Karpas-422 (cell line): ENCODE measurements around the gene DYSF. TPM values are rescaled to one million over a fixed set of nuclear protein-coding genes. Genes with fewer than 3 reads are reported as not detected.
"Not testable (repeated sequence)": the region's sequence is repeated elsewhere in the genome, so short reads cannot be mapped to it uniquely, and the experiment has no call there.

Experiments
- DNase-seq: peaks from one replicate; pipeline ENCODE4 v3.0.0-alpha.2; 2015
- H2AFZ ChIP-seq: fragments of 200-600 bp; sonication (generic); 2 replicates; pipeline ENCODE4 v1.6.1; 2014; ENCODE audit warnings: antibody characterized with exemption, low read length, mixed read lengths
- H3K27ac ChIP-seq: fragments of 200-600 bp; sonication (generic); 2 replicates; pipeline ENCODE4 v1.5.1; 2014; ENCODE audit warnings: mild to moderate bottlenecking, low read length, moderate library complexity
- H3K27me3 ChIP-seq: fragments of 200-600 bp; sonication (generic); 2 replicates; pipeline ENCODE4 v1.6.1; 2014; ENCODE audit warnings: low read length, mixed read lengths
- H3K36me3 ChIP-seq: fragments of 200-600 bp; sonication (generic); 2 replicates; pipeline ENCODE4 v1.6.1; 2014; ENCODE audit warnings: low read length, mixed read lengths; ENCODE audit not compliant: insufficient read depth
- H3K4me1 ChIP-seq: fragments of 200-600 bp; sonication (generic); 2 replicates; pipeline ENCODE4 v1.6.1; 2014; ENCODE audit warnings: mild to moderate bottlenecking, low read length, mixed read lengths
- H3K4me2 ChIP-seq: fragments of 200-600 bp; sonication (generic); 2 replicates; pipeline ENCODE4 v1.6.1; 2014; ENCODE audit warnings: low read length, low read depth, mild to moderate bottlenecking; ENCODE audit not compliant: poor library complexity, severe bottlenecking
- H3K4me3 ChIP-seq: fragments of 200-600 bp; sonication (generic); 2 replicates; pipeline ENCODE4 v1.5.1; 2014; ENCODE audit warnings: mild to moderate bottlenecking, antibody characterized with exemption, low read length, mixed read lengths
- H3K79me2 ChIP-seq: fragments of 200-600 bp; sonication (generic); 2 replicates; pipeline ENCODE4 v1.6.1; 2014; ENCODE audit warnings: mild to moderate bottlenecking, low read length, mixed read lengths
- H3K9ac ChIP-seq: fragments of 200-600 bp; sonication (generic); 2 replicates; pipeline ENCODE4 v1.6.0; 2014; ENCODE audit warnings: low read length
- H3K9me2 ChIP-seq: fragments of 200-600 bp; sonication (generic), shearing (Covaris generic); replicated peaks from 2 replicates; pipeline ENCODE4 v1.6.0; 2014; ENCODE audit warnings: mild to moderate bottlenecking, low read length, moderate library complexity; ENCODE audit not compliant: insufficient read depth
- H3K9me3 ChIP-seq: fragments of 300-700, 200-600 bp; sonication (generic); 2 replicates; pipeline ENCODE4 v1.6.1; 2014; ENCODE audit warnings: low read length, mixed read lengths
- H4K20me1 ChIP-seq: fragments of 200-600 bp; sonication (generic); 2 replicates; pipeline ENCODE4 v1.6.1; 2014; ENCODE audit warnings: mild to moderate bottlenecking, antibody characterized with exemption, low read length, low read depth; ENCODE audit not compliant: insufficient read depth
- total RNA-seq: library from RNA; depleted of rRNA; stranded (reverse); fragments of >200 nt; shearing (Covaris generic); gene quantifications from 2 replicates; pipeline ENCODE4 v1.2.3, GENCODE V29; 2014; ENCODE audit warnings: low replicate concordance

Gene DYSF
- total RNA-seq, 1 experiment from 2014 or later, result not detected

DNA sequence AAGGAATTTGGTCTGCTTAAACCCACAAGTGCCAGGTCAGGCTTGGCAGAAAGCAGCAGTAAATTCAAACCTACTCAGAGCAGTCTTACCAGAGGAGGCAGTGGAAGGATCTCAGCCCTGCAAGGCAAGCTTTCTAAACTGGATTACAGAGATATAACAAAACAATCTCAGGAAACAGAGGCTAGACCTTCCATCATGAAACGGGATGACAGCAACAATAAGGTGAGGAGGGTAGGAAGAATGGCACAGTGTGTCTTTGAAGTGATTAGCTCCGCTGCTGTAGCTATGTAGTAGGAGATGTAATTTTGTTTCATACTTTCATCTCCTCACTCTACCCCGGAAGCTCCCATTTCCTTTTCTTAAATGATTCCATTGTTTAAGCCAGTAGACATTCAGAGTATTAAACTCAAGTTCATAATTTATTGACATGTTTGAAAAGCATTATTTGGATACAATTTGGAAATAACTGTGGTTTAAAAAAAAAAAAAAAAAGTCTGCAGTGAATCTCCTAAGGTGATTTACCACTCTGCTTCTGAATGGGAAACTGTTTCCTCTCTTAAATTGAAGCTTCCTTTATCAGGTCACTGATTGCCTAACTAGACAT, 29.4 kb upstream of the DYSF start:
- DNase-seq, result no peak
- Histone ChIP-seq H3K79me2 (peaks cover 50% of the 10 kb centered on the region), H3K9me2 (no peaks in the 10 kb centered on the region), H3K27me3 (no peaks in the 10 kb centered on the region), H3K36me3 (peaks cover 68% of the 10 kb centered on the region), H4K20me1 (no peaks in the 10 kb centered on the region), H3K9me3 (no peaks in the 10 kb centered on the region), H3K9ac (no peak overlapping the region), H3K4me1 (no peaks in the 10 kb centered on the region), H2AFZ (no peak overlapping the region), H3K4me3 (no peak overlapping the region), H3K4me2 (no peak overlapping the region), H3K27ac (no peak overlapping the region)

DNA sequence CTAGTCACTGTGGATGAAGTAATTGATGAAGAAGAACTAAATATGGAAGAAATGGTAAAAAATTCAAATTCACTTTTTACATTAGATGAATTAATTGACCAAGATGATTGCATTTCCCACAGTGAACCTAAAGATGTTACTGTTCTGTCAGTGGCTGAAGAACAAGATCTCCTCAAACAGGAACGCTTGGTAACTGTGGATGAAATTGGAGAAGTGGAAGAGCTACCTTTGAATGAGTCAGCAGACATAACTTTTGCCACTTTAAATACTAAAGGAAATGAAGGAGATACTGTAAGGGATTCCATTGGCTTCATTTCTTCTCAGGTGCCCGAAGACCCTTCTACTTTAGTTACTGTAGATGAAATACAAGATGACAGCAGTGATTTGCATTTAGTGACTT, 26.6 kb upstream of the DYSF start:
- Histone ChIP-seq H3K9me2 (no peaks in the 10 kb centered on the region), H3K4me3 (no peak overlapping the region), H3K9ac (no peak overlapping the region), H3K4me1 (no peaks in the 10 kb centered on the region), H3K36me3 (peaks cover 70% of the 10 kb centered on the region), H2AFZ (no peak overlapping the region), H3K4me2 (no peak overlapping the region), H3K79me2 (peaks cover 30% of the 10 kb centered on the region), H4K20me1 (no peaks in the 10 kb centered on the region), H3K9me3 (no peaks in the 10 kb centered on the region), H3K27me3 (no peaks in the 10 kb centered on the region), H3K27ac (no peak overlapping the region)
- DNase-seq, result no peak

DNA sequence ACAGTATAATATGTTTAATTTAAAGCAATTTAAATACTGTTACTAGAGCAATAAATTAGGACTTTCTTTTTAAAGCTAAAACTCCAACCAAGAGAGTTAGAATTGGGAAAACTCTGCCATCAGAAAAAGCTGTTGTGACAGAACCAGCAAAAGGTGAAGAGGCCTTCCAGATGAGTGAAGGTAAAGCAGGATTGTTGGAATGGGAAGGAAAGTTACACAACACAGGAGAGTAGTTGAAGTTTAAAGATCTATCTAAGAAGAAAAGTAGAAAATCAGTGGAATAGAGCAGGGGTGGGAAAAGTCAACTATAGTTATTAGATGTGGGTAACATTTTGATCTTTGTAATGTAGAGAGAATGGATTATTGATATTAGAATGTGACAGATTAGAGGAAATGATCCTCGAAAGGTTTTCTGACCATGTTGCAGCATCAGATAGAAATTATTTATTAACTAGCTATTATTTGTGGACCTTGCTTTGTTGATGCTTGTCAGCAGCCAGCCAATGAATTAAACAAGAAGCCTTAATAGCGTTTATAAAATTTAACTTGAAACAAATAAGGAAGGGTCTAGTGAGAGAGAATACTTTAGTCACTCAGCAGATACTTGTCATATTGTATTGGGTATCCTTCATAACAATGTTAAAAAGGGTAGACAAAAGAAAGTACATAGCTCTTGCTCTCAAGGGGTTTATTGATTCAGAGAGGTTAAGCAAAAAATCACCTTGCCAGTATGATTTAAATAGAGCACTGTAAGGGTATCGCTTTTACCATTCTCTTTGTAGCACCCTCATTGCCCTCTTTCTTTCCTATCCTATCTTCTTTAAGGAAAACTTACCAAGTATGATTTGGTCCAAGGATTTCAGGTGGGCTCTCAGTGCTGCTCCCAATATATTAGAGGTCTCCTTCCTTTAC, 24.6 kb upstream of the DYSF start:
- Histone ChIP-seq H3K9me3 (no peaks in the 10 kb centered on the region), H3K4me1 (no peaks in the 10 kb centered on the region), H3K27ac (no peak overlapping the region)

GRCh38 chr2:71445142-71445541, 8.2 kb upstream of the DYSF start:
- H3K4me2 ChIP-seq, H3K27ac ChIP-seq, H3K36me3 ChIP-seq, H3K9ac ChIP-seq, H3K4me1 ChIP-seq, H3K9me3 ChIP-seq, H2AFZ ChIP-seq, H3K27me3 ChIP-seq, H4K20me1 ChIP-seq, H3K79me2 ChIP-seq, H3K4me3 ChIP-seq, DNase-seq, H3K9me2 ChIP-seq: not testable (repeated sequence)

More for the DNA sequence above, 24.6 kb upstream of the DYSF start:
- Histone ChIP-seq H3K9ac (no peak overlapping the region), H3K36me3 (peaks cover 73% of the 10 kb centered on the region), H3K4me2 (no peak overlapping the region), H3K79me2 (peaks cover 18% of the 10 kb centered on the region), H3K4me3 (no peak overlapping the region), H3K9me2 (no peaks in the 10 kb centered on the region), H2AFZ (no peak overlapping the region), H4K20me1 (no peaks in the 10 kb centered on the region), H3K27me3 (no peaks in the 10 kb centered on the region)
- no peak for DNase-seq

GRCh38 chr2:71446505-71446904, 6.9 kb upstream of the DYSF start:
- Histone ChIP-seq H3K79me2 (no peaks in the 10 kb centered on the region), H2AFZ (no peak overlapping the region), H3K27ac (no peak overlapping the region), H3K4me1 (no peaks in the 10 kb centered on the region), H3K9ac (no peak overlapping the region), H3K27me3 (no peaks in the 10 kb centered on the region), H4K20me1 (no peaks in the 10 kb centered on the region), H3K9me2 (no peaks in the 10 kb centered on the region), H3K4me2 (no peak overlapping the region), H3K9me3 (no peaks in the 10 kb centered on the region), H3K36me3 (0 out of 2 replicates have a peak, but pooled peaks cover 2% of the 10 kb centered on the region), H3K4me3 (no peak overlapping the region)
- DNase-seq, result no peak

DNA sequence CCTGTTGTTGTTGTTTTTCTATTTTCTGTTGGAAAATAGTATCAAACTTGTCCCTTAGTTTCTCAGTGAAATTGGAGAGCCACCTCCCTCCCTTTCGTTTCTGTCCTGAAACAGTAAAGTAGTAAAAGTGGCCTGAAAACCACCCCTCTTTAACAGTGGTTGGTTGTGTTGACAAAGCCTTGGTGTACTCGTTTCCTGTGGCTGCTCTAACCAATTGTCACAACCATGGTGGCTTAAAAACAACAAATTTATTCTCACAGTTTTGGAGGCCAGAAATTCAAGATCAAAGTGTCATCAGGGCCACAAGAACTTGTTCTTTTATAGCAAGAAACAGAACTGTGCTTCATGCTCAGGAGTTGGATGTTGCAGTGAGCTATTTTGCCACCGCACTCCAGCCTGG, 4.0 kb upstream of the DYSF start:
- Histone ChIP-seq H2AFZ (no peak overlapping the region), H3K9me3 (no peaks in the 10 kb centered on the region), H3K79me2 (no peaks in the 10 kb centered on the region), H4K20me1 (no peaks in the 10 kb centered on the region), H3K4me1 (peaks cover 5% of the 10 kb centered on the region; the same call in 1 of the 2 replicates), H3K27ac (no peak overlapping the region), H3K9me2 (no peaks in the 10 kb centered on the region), H3K36me3 (no peaks in the 10 kb centered on the region), H3K9ac (no peak overlapping the region), H3K27me3 (no peaks in the 10 kb centered on the region), H3K4me2 (no peak overlapping the region), H3K4me3 (no peak overlapping the region)
- DNase-seq, result no peak

- H3K4me3 ChIP-seq, result no peak overlapping the region
- no peaks in the 10 kb centered on the region for H3K79me2 ChIP-seq
- peaks cover 5% of the 10 kb centered on the region; the same call in 1 of the 2 replicates for H3K4me1 ChIP-seq
- H3K36me3 ChIP-seq, result no peaks in the 10 kb centered on the region
- no peak overlapping the region for H2AFZ ChIP-seq
- H3K9me2 ChIP-seq, result no peaks in the 10 kb centered on the region
- no peak overlapping the region for H3K4me2 ChIP-seq
- H3K9me3 ChIP-seq, result no peaks in the 10 kb centered on the region
- no peak for DNase-seq
- no peak overlapping the region for H3K27ac ChIP-seq
- H3K27me3 ChIP-seq, result no peaks in the 10 kb centered on the region
- no peak overlapping the region for H3K9ac ChIP-seq
- no peaks in the 10 kb centered on the region for H4K20me1 ChIP-seq
These were observed 1.7 kb upstream of the DYSF start for GRCh38 chr2:71451705-71452104.

GRCh38 chr2:71452565-71452964, 796 bp upstream of the DYSF start:
- Histone ChIP-seq H3K4me3 (no peak overlapping the region), H3K79me2 (no peaks in the 10 kb centered on the region), H3K4me2 (no peak overlapping the region), H3K36me3 (no peaks in the 10 kb centered on the region), H3K9me3 (no peaks in the 10 kb centered on the region), H3K4me1 (peaks cover 5% of the 10 kb centered on the region; the same call in 1 of the 2 replicates), H3K9me2 (no peaks in the 10 kb centered on the region), H3K27ac (no peak overlapping the region), H3K9ac (no peak overlapping the region), H4K20me1 (no peaks in the 10 kb centered on the region), H2AFZ (no peak overlapping the region), H3K27me3 (no peaks in the 10 kb centered on the region)
- DNase-seq, result no peak
